ENCODE measurements around the gene HMGCL. TPM values are rescaled to one million over a fixed set of nuclear protein-coding genes. Genes with fewer than 3 reads are reported as not detected.
"Not testable (repeated sequence)": the region's sequence is repeated elsewhere in the genome, so short reads cannot be mapped to it uniquely, and the experiment has no call there.

Gene HMGCL
- total RNA-seq, 1 experiment from 2014 or later: 25.6 TPM

- no peak for DNase-seq
- no peaks in the 10 kb centered on the region for H4K20me1 ChIP-seq (ENCODE audit: insufficient read depth, low read depth, low read length)
- no peaks in the 10 kb centered on the region for H3K27me3 ChIP-seq (ENCODE audit: low read length)
- H3K27ac ChIP-seq (ENCODE audit: low read length): no peak overlapping the region
- no peaks in the 10 kb centered on the region for H3K9me2 ChIP-seq (replicated peaks; ENCODE audit: insufficient read depth, low read length)
- H3K79me2 ChIP-seq (ENCODE audit: low read length): no peaks in the 10 kb centered on the region
- H3K9me3 ChIP-seq (ENCODE audit: low read length): no peaks in the 10 kb centered on the region
- peaks cover 23% of the 10 kb centered on the region for H3K4me1 ChIP-seq (ENCODE audit: low read length)
- H2AFZ ChIP-seq (ENCODE audit: low read length): no peak overlapping the region
- H3K9ac ChIP-seq (ENCODE audit: low read length): no peak overlapping the region
- H3K4me2 ChIP-seq (ENCODE audit: low read depth, low read length, poor library complexity, severe bottlenecking): no peak overlapping the region
- H3K4me3 ChIP-seq (ENCODE audit: low read length): no peak overlapping the region
- H3K36me3 ChIP-seq (ENCODE audit: insufficient read depth, low read length): no peaks in the 10 kb centered on the region
Measured at GRCh38 chr1:23807453-23807852, 17.8 kb downstream of the HMGCL start.

GRCh38 chr1:23806280-23806679 is 18.9 kb downstream of the HMGCL start:
- no peaks in the 10 kb centered on the region for H4K20me1 ChIP-seq (ENCODE audit: insufficient read depth, low read depth, low read length)
- H2AFZ ChIP-seq (ENCODE audit: low read length): no peak overlapping the region
- no peak for DNase-seq
- no peaks in the 10 kb centered on the region for H3K9me2 ChIP-seq (replicated peaks; ENCODE audit: insufficient read depth, low read length)
- no peaks in the 10 kb centered on the region for H3K79me2 ChIP-seq (ENCODE audit: low read length)
- no peaks in the 10 kb centered on the region for H3K27me3 ChIP-seq (ENCODE audit: low read length)
- peaks cover 24% of the 10 kb centered on the region for H3K4me1 ChIP-seq (ENCODE audit: low read length)
- no peak overlapping the region for H3K4me2 ChIP-seq (ENCODE audit: low read depth, low read length, poor library complexity, severe bottlenecking)
- no peak overlapping the region for H3K4me3 ChIP-seq (ENCODE audit: low read length)
- no peak overlapping the region for H3K9ac ChIP-seq (ENCODE audit: low read length)
- no peaks in the 10 kb centered on the region for H3K9me3 ChIP-seq (ENCODE audit: low read length)
- no peaks in the 10 kb centered on the region for H3K36me3 ChIP-seq (ENCODE audit: insufficient read depth, low read length)
- H3K27ac ChIP-seq (ENCODE audit: low read length): no peak overlapping the region

- no peak overlapping the region for H2AFZ ChIP-seq (ENCODE audit: low read length)
Measured at GRCh38 chr1:23805025-23805424, 20.2 kb downstream of the HMGCL start.

GRCh38 chr1:23804183-23804835 is 20.9 kb downstream of the HMGCL start:
- Histone ChIP-seq H3K4me2 (ENCODE audit: low read depth, low read length, poor library complexity, severe bottlenecking) (no peak overlapping the region), H2AFZ (ENCODE audit: low read length) (no peak overlapping the region), H3K27ac (ENCODE audit: low read length) (no peak overlapping the region), H3K79me2 (ENCODE audit: low read length) (peaks cover 6% of the 10 kb centered on the region; the same call in 1 of the 2 replicates), H3K9me3 (ENCODE audit: low read length) (no peaks in the 10 kb centered on the region), H3K4me1 (ENCODE audit: low read length) (peaks cover 16% of the 10 kb centered on the region), H3K4me3 (ENCODE audit: low read length) (no peak overlapping the region), H3K27me3 (ENCODE audit: low read length) (no peaks in the 10 kb centered on the region), H3K9ac (ENCODE audit: low read length) (no peak overlapping the region), H3K9me2 (replicated peaks; ENCODE audit: insufficient read depth, low read length) (no peaks in the 10 kb centered on the region), H3K36me3 (ENCODE audit: insufficient read depth, low read length) (no peaks in the 10 kb centered on the region), H4K20me1 (ENCODE audit: insufficient read depth, low read depth, low read length) (no peaks in the 10 kb centered on the region)
- DNase-seq: no peak

More at GRCh38 chr1:23805025-23805424, 20.2 kb downstream of the HMGCL start:
- Histone ChIP-seq H3K4me3 (ENCODE audit: low read length) (no peak overlapping the region), H3K4me1 (ENCODE audit: low read length) (peaks cover 15% of the 10 kb centered on the region), H3K27ac (ENCODE audit: low read length) (no peak overlapping the region), H3K9ac (ENCODE audit: low read length) (no peak overlapping the region), H3K27me3 (ENCODE audit: low read length) (no peaks in the 10 kb centered on the region), H3K9me2 (replicated peaks; ENCODE audit: insufficient read depth, low read length) (no peaks in the 10 kb centered on the region), H3K79me2 (ENCODE audit: low read length) (no peaks in the 10 kb centered on the region; the same call in 1 of the 2 replicates), H4K20me1 (ENCODE audit: insufficient read depth, low read depth, low read length) (no peaks in the 10 kb centered on the region), H3K9me3 (ENCODE audit: low read length) (no peaks in the 10 kb centered on the region), H3K4me2 (ENCODE audit: low read depth, low read length, poor library complexity, severe bottlenecking) (no peak overlapping the region), H3K36me3 (ENCODE audit: insufficient read depth, low read length) (no peaks in the 10 kb centered on the region)
- no peak for DNase-seq

- Histone ChIP-seq H4K20me1 (ENCODE audit: insufficient read depth, low read depth, low read length) (no peaks in the 10 kb centered on the region), H3K4me2 (ENCODE audit: low read depth, low read length, poor library complexity, severe bottlenecking) (no peak overlapping the region), H3K4me3 (ENCODE audit: low read length) (no peak overlapping the region), H3K9ac (ENCODE audit: low read length) (no peak overlapping the region), H3K9me2 (replicated peaks; ENCODE audit: insufficient read depth, low read length) (no peaks in the 10 kb centered on the region), H3K9me3 (ENCODE audit: low read length) (no peaks in the 10 kb centered on the region), H3K27me3 (ENCODE audit: low read length) (no peaks in the 10 kb centered on the region), H2AFZ (ENCODE audit: low read length) (no peak overlapping the region), H3K79me2 (ENCODE audit: low read length) (peaks cover 8% of the 10 kb centered on the region; the same call in 1 of the 2 replicates), H3K4me1 (ENCODE audit: low read length) (peaks cover 22% of the 10 kb centered on the region), H3K27ac (ENCODE audit: low read length) (no peak overlapping the region), H3K36me3 (ENCODE audit: insufficient read depth, low read length) (no peaks in the 10 kb centered on the region)
- no peak for DNase-seq
Measured at GRCh38 chr1:23803674-23804073, 21.6 kb downstream of the HMGCL start.

- H3K4me2 ChIP-seq (ENCODE audit: low read depth, low read length, poor library complexity, severe bottlenecking); H3K9me2 ChIP-seq (replicated peaks; ENCODE audit: insufficient read depth, low read length); H3K79me2 ChIP-seq (ENCODE audit: low read length); H3K27ac ChIP-seq (ENCODE audit: low read length); H3K9ac ChIP-seq (ENCODE audit: low read length); H4K20me1 ChIP-seq (ENCODE audit: insufficient read depth, low read depth, low read length); DNase-seq; H3K36me3 ChIP-seq (ENCODE audit: insufficient read depth, low read length); H3K4me3 ChIP-seq (ENCODE audit: low read length); H3K27me3 ChIP-seq (ENCODE audit: low read length); H3K9me3 ChIP-seq (ENCODE audit: low read length); H2AFZ ChIP-seq (ENCODE audit: low read length): not testable (repeated sequence)
- H3K4me1 ChIP-seq (ENCODE audit: low read length): peaks cover 22% of the 10 kb centered on the region
Measured at GRCh38 chr1:23802809-23803342, 22.4 kb downstream of the HMGCL start.

- Histone ChIP-seq H3K36me3 (ENCODE audit: insufficient read depth, low read length) (no peaks in the 10 kb centered on the region), H3K9me2 (replicated peaks; ENCODE audit: insufficient read depth, low read length) (no peaks in the 10 kb centered on the region), H3K79me2 (ENCODE audit: low read length) (peaks cover 8% of the 10 kb centered on the region; the same call in 1 of the 2 replicates), H3K9ac (ENCODE audit: low read length) (peak overlapping the region; percentile 94), H3K4me2 (ENCODE audit: low read depth, low read length, poor library complexity, severe bottlenecking) (peak overlapping the region; percentile 83), H2AFZ (ENCODE audit: low read length) (no peak overlapping the region), H4K20me1 (ENCODE audit: insufficient read depth, low read depth, low read length) (no peaks in the 10 kb centered on the region), H3K27ac (ENCODE audit: low read length) (no peak overlapping the region), H3K9me3 (ENCODE audit: low read length) (no peaks in the 10 kb centered on the region), H3K4me3 (ENCODE audit: low read length) (peak overlapping the region; percentile 94), H3K4me1 (ENCODE audit: low read length) (peaks cover 22% of the 10 kb centered on the region), H3K27me3 (ENCODE audit: low read length) (no peaks in the 10 kb centered on the region)
- DNase-seq: no peak
Measured at GRCh38 chr1:23801876-23802275, 23.4 kb downstream of the HMGCL start.

- peaks cover 8% of the 10 kb centered on the region; the same call in 1 of the 2 replicates for H3K79me2 ChIP-seq (ENCODE audit: low read length)
- H3K36me3 ChIP-seq (ENCODE audit: insufficient read depth, low read length): no peaks in the 10 kb centered on the region
- H3K4me1 ChIP-seq (ENCODE audit: low read length): peaks cover 22% of the 10 kb centered on the region
- H3K9me2 ChIP-seq (replicated peaks; ENCODE audit: insufficient read depth, low read length): no peaks in the 10 kb centered on the region
- H2AFZ ChIP-seq (ENCODE audit: low read length): no peak overlapping the region
- H3K9ac ChIP-seq (ENCODE audit: low read length): peak overlapping the region; percentile 94
- H3K4me2 ChIP-seq (ENCODE audit: low read depth, low read length, poor library complexity, severe bottlenecking): peak overlapping the region; percentile 83
- no peak overlapping the region for H3K27ac ChIP-seq (ENCODE audit: low read length)
- no peaks in the 10 kb centered on the region for H4K20me1 ChIP-seq (ENCODE audit: insufficient read depth, low read depth, low read length)
- peak overlapping the region; percentile 94 for H3K4me3 ChIP-seq (ENCODE audit: low read length)
- H3K9me3 ChIP-seq (ENCODE audit: low read length): no peaks in the 10 kb centered on the region
- H3K27me3 ChIP-seq (ENCODE audit: low read length): no peaks in the 10 kb centered on the region
- DNase-seq: no peak
Measured at GRCh38 chr1:23801338-23801748, 23.9 kb downstream of the HMGCL start.
